ENCODE data around the gene LZTS2. TPM values are rescaled to one million over a fixed set of nuclear protein-coding genes. Genes with fewer than 3 reads are reported as not detected.

The LZTS2 gene
- total RNA-seq, 5 donors from 2014 or later (not counting 1 experiment from before 2014, with no cell fraction given), result 16.4 to 39.5 (median 35.4) TPM

- Mint-ChIP-seq H3K36me3 (peaks cover 4% of the 10 kb centered on the region), H3K9me3 (no peaks in the 10 kb centered on the region), H3K4me1 (peaks cover 17 to 26% (median 20%) of the 10 kb centered on the region in 3 donors), H3K27ac (no peak overlapping the region), H3K4me3 (peak overlapping the region in 1 of 3 donors; percentile 91), H3K27me3 (no peaks in the 10 kb centered on the region)
- Histone ChIP-seq H3K27me3 (replicated peaks in 1 of 2; ENCODE audit: control insufficient read depth in 2 of 2, extremely low read depth in 1 of 2, insufficient read depth in 2 of 2, low read length in 1 of 2) (peaks cover 0 to 11% of the 10 kb centered on the region in 2 experiments), H3K27ac (ENCODE audit: low read length) (no peak overlapping the region), H3K36me3 (ENCODE audit: control insufficient read depth in 2 of 2, extremely low read depth in 1 of 2, insufficient read depth in 1 of 2, low read length in 1 of 2) (peaks cover 0 to 3% of the 10 kb centered on the region in 2 donors), H3K4me1 (ENCODE audit: control insufficient read depth in 1 of 2, extremely low read depth in 1 of 2, insufficient read depth in 2 of 2, low read length in 2 of 2) (peaks cover 7 to 27% of the 10 kb centered on the region in 2 experiments), H3K4me3 (ENCODE audit: control insufficient read depth in 1 of 2, extremely low read depth in 1 of 2, low read length in 1 of 2) (no peak overlapping the region), H3K9me3 (no peaks in the 10 kb centered on the region)
- DNase-seq (no peak), ATAC-seq (replicated peaks in 1 of 4) (no peak)
- ChIA-PET POLR2A (interaction anchor here in 1 of 2 donors (0.6 to 1.5 kb wide), 4 partner anchors 8 to 23 kb away, joined by 3 to 5 read pairs (median 4); no protein-coding TSS in a partner anchor), CTCF (interaction anchor here (0.6 to 1.9 kb wide), 11 partner anchors 8 to 366 kb away, joined by 3 to 7 read pairs (median 3); partner anchors contain the start of gene KAZALD1 (in 1 of the 2))
- WGBS (ENCODE audit: insufficient coverage), result 74% methylated on average over 20 of the region's 27 CpGs
Observed at GRCh38 chr10:101029520-101030295, 30.1 kb downstream of the LZTS2 start.

DNA sequence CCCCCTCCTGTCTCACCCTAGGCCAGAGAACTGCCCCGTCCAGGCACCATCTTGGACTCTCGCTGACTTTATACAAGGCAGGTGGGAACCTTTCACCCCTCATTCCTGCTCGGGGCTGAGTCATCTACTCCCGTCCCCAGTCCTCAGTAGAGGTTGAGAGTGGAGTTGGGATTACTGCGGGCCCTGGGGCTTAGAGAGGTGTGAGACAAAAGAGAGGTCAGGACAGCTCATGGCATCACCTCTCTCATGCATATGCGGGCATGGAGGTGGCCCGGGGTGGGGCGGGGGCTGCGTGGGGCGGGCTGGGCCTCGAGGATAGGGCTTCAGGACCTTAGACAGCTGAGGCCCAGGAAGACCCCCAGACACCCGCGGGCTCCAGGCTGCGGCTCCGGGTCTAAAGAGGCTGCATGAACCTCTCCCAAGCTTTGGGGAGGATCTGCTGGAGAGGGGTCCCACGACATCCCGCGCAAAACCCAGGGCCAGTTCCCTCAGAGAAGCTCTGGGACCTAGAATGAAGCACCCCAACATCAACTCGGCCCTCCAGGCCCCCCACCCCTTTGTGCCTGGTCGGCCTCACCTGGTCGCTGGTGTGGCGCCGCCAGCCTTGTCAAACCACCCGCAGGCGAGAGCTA lies 31.0 kb downstream of the LZTS2 start:
- Histone ChIP-seq H3K4me3 (ENCODE audit: control insufficient read depth in 1 of 2, extremely low read depth in 1 of 2, low read length in 1 of 2) (peak overlapping the region; percentile 73 to 85), H3K9me3 (no peaks in the 10 kb centered on the region), H3K27me3 (replicated peaks in 1 of 2; ENCODE audit: control insufficient read depth in 2 of 2, extremely low read depth in 1 of 2, insufficient read depth in 2 of 2, low read length in 1 of 2) (peaks cover 0 to 11% of the 10 kb centered on the region in 2 experiments), H3K36me3 (ENCODE audit: control insufficient read depth in 2 of 2, extremely low read depth in 1 of 2, insufficient read depth in 1 of 2, low read length in 1 of 2) (peaks cover 0 to 12% of the 10 kb centered on the region in 2 donors), H3K27ac (ENCODE audit: low read length) (no peak overlapping the region), H3K4me1 (ENCODE audit: control insufficient read depth in 1 of 2, extremely low read depth in 1 of 2, insufficient read depth in 2 of 2, low read length in 2 of 2) (peaks cover 7 to 27% of the 10 kb centered on the region in 2 experiments)
- ChIA-PET POLR2A (interaction anchor here (0.6 to 1.5 kb wide), 4 partner anchors 16 to 411 kb away, joined by 3 to 5 read pairs (median 3); partner anchors contain the start of gene SLF2 (in 1 of the 2)), CTCF (interaction anchor here (0.5 to 2.5 kb wide), 22 partner anchors 9 to 811 kb away, joined by 3 to 25 read pairs (median 6); partner anchors contain the start of genes HIF1AN (in 1 of the 2), KAZALD1 (in 1 of the 2), MRPL43 (in 1 of the 2) and TWNK (in 1 of the 2))
- no peak for ATAC-seq (replicated peaks in 1 of 4)
- Mint-ChIP-seq H3K27me3 (no peaks in the 10 kb centered on the region), H3K9me3 (no peaks in the 10 kb centered on the region), H3K27ac (peak overlapping the region; percentile 94 to 96), H3K36me3 (peaks cover 8% of the 10 kb centered on the region), H3K4me1 (peaks cover 17 to 26% (median 20%) of the 10 kb centered on the region in 3 donors), H3K4me3 (peak overlapping the region; percentile 84 to 92 (median 91))
- no peak for DNase-seq
- WGBS (ENCODE audit: insufficient coverage), result 3% methylated on average over 19 of the region's 25 CpGs

GRCh38 chr10:101031128-101031795 lies 31.7 kb downstream of the LZTS2 start, which contains the start of the genes PDZD7 and SFXN3:
PDZD7 (minus strand) TSS chr10:101031129; CDS start chr10:101030219, 910 bp downstream.
SFXN3 (plus strand) TSS chr10:101031234; CDS start chr10:101034695, 3,461 bp downstream.
- H3K27ac Mint-ChIP-seq, result peak within 1 kb of the TSS; percentile 94 to 96
- peak within 1 kb of the TSS; percentile 84 to 92 (median 91) for H3K4me3 Mint-ChIP-seq
- CTCF ChIA-PET, result interaction anchor here (0.5 to 2.5 kb wide), 18 partner anchors 10 to 812 kb away, joined by 3 to 25 read pairs (median 6); partner anchors contain the start of genes HIF1AN (in 1 of the 2), KAZALD1 (in 1 of the 2), MRPL43 (in 1 of the 2) and TWNK (in 1 of the 2)
- Histone ChIP-seq H3K4me3 (ENCODE audit: control insufficient read depth in 1 of 2, extremely low read depth in 1 of 2, low read length in 1 of 2) (peak within 1 kb of the TSS; percentile 73 to 85), H3K27me3 (replicated peaks in 1 of 2; ENCODE audit: control insufficient read depth in 2 of 2, extremely low read depth in 1 of 2, insufficient read depth in 2 of 2, low read length in 1 of 2) (peaks cover 0 to 11% of the 10 kb centered on the region in 2 experiments), H3K4me1 (ENCODE audit: control insufficient read depth in 1 of 2, extremely low read depth in 1 of 2, insufficient read depth in 2 of 2, low read length in 2 of 2) (peaks cover 7 to 27% of the 10 kb centered on the region in 2 experiments), H3K9me3 (no peaks in the 10 kb centered on the region), H3K27ac (ENCODE audit: low read length) (peak within 1 kb of the TSS; percentile 93), H3K36me3 (ENCODE audit: control insufficient read depth in 2 of 2, extremely low read depth in 1 of 2, insufficient read depth in 1 of 2, low read length in 1 of 2) (peaks cover 0 to 19% of the 10 kb centered on the region in 2 donors)
- peak; percentile 83 to 91 (median 88) for ATAC-seq (replicated peaks in 1 of 4)
- peaks cover 15% of the 10 kb centered on the region for H3K36me3 Mint-ChIP-seq
- H3K27me3 Mint-ChIP-seq, result no peaks in the 10 kb centered on the region
- peak; percentile 88 to 98 (median 96) for DNase-seq
- no peaks in the 10 kb centered on the region for H3K9me3 Mint-ChIP-seq
- WGBS (ENCODE audit: insufficient coverage), result 0% methylated on average over 28 of the region's 38 CpGs
- H3K4me1 Mint-ChIP-seq, result peaks cover 17 to 26% (median 20%) of the 10 kb centered on the region in 3 donors
- POLR2A ChIA-PET, result interaction anchor here (0.6 to 1.5 kb wide), 5 partner anchors 11 to 411 kb away, joined by 3 to 9 read pairs (median 3); partner anchors contain the start of gene SLF2 (in 1 of the 2)

DNA sequence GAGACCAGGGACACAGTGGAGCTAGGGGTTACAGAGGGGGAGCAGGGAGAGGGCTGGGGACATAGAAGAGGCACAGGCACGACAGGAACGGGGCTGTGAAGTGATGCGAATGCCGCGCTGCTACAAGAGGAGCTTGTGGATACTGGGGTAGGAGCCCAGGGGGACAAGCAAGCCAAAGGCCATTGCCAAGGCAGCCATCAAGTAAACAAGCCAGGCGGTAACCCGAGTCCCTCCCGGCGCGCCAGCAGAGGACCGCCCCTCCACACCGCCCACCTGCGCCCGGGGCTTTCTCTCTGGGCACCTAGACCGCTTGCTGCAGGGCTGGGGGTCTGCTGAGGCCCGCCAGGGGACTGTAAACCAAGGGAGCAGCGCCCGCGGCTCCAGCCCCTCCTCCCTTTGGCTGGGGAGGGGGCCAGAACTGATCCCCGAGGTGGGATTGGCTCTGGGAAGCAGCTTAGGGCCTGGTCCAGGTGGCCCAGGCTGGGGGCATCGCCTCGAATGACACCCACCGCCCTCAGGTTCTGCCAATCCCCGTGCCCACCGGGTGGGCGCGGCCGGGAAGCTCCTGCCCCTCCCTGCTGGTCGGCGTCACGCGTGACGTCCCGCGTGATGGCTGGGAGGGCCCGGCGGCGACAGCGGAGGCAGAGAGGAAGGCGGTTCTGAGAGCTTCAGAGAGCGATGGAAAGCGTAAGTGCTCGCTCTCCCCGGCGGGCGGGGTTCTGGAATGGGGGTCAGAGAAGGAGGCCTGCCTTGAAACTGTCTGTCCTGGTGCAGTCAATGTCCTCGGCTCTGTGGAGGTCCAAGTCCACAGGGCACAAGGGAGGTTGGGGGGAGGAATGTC lies 32.4 kb downstream of the LZTS2 start:
- ATAC-seq (replicated peaks in 1 of 4), result peak; percentile 58 to 72 (median 63)
- peaks cover 17 to 26% (median 20%) of the 10 kb centered on the region in 3 donors for H3K4me1 Mint-ChIP-seq
- DNase-seq, result peak; percentile 57 to 91 (median 80)
- POLR2A ChIA-PET, result interaction anchor here (0.6 to 1.5 kb wide), 6 partner anchors 9 to 1087 kb away, joined by 3 to 9 read pairs (median 3); no protein-coding TSS in a partner anchor
- CTCF ChIA-PET, result interaction anchor here (0.6 to 2.5 kb wide), 16 partner anchors 9 to 1475 kb away, joined by 3 to 25 read pairs (median 4); partner anchors contain the start of genes KAZALD1 (in 2 of the 2), MRPL43 (in 1 of the 2) and TWNK (in 1 of the 2)
- Histone ChIP-seq H3K4me1 (ENCODE audit: control insufficient read depth in 1 of 2, extremely low read depth in 1 of 2, insufficient read depth in 2 of 2, low read length in 2 of 2) (peaks cover 7 to 27% of the 10 kb centered on the region in 2 experiments), H3K36me3 (ENCODE audit: control insufficient read depth in 2 of 2, extremely low read depth in 1 of 2, insufficient read depth in 1 of 2, low read length in 1 of 2) (peaks cover 7 to 26% of the 10 kb centered on the region in 2 donors), H3K27me3 (replicated peaks in 1 of 2; ENCODE audit: control insufficient read depth in 2 of 2, extremely low read depth in 1 of 2, insufficient read depth in 2 of 2, low read length in 1 of 2) (peaks cover 0 to 11% of the 10 kb centered on the region in 2 experiments), H3K9me3 (no peaks in the 10 kb centered on the region), H3K4me3 (ENCODE audit: control insufficient read depth in 1 of 2, extremely low read depth in 1 of 2, low read length in 1 of 2) (peak overlapping the region; percentile 73 to 85), H3K27ac (ENCODE audit: low read length) (peak overlapping the region; percentile 93)
- peak overlapping the region; percentile 84 to 92 (median 91) for H3K4me3 Mint-ChIP-seq
- under 1% methylated on average over 44 of the region's 47 CpGs for WGBS (ENCODE audit: insufficient coverage)
- H3K27ac Mint-ChIP-seq, result peak overlapping the region; percentile 96 to 97
- no peaks in the 10 kb centered on the region for H3K9me3 Mint-ChIP-seq
- no peaks in the 10 kb centered on the region for H3K27me3 Mint-ChIP-seq
- H3K36me3 Mint-ChIP-seq, result peaks cover 20% of the 10 kb centered on the region

All from T-cell (primary cell).